Stimulated activated naive CD4-positive, alpha-beta T cell treated with Interleukin-2 at 50 U/mL for 16 hours (primary cell): Measurements from ENCODE around the gene LCN12.

ENCODE experiments used
- DNase-seq: peaks from one replicate; lab custom pipeline; 2025; lab: John Stamatoyannopoulos, UW

LCN12 gene

GRCh38 chr9:136951541-136952320 is at the start of gene LCN12:
TSS of gene LCN12 (plus strand) at chr9:136952273. CDS start at chr9:136952328, 55 bp downstream.
- DNase-seq: no peak

- DNase-seq: no peak
These were observed 49.0 kb upstream of the LCN12 start for GRCh38 chr9:136903041-136903554.

GRCh38 chr9:136906266-136906665 is 45.8 kb upstream of the LCN12 start:
- no peak for DNase-seq

GRCh38 chr9:136907011-136907914 is 44.8 kb upstream of the LCN12 start:
- no peak for DNase-seq

- DNase-seq: no peak
These were observed 41.7 kb upstream of the LCN12 start for GRCh38 chr9:136910197-136910900.

GRCh38 chr9:136910901-136911245 is 41.2 kb upstream of the LCN12 start:
- no peak for DNase-seq

- DNase-seq: no peak
These were observed 38.2 kb upstream of the LCN12 start for GRCh38 chr9:136913701-136914438.

GRCh38 chr9:136915632-136916329 is 36.3 kb upstream of the LCN12 start:
- DNase-seq: no peak

- no peak for DNase-seq
These were observed 35.5 kb upstream of the LCN12 start for GRCh38 chr9:136916330-136917184.

- no peak for DNase-seq
These were observed 34.2 kb upstream of the LCN12 start for GRCh38 chr9:136917902-136918301.

- no peak for DNase-seq
These were observed 32.0 kb upstream of the LCN12 start for GRCh38 chr9:136920069-136920468.

GRCh38 chr9:136920734-136921231 is 31.3 kb upstream of the LCN12 start:
- DNase-seq: no peak

- DNase-seq: no peak
These were observed 30.8 kb upstream of the LCN12 start for GRCh38 chr9:136921307-136921706.

- DNase-seq: no peak
These were observed 30.4 kb upstream of the LCN12 start for GRCh38 chr9:136921718-136922117.

GRCh38 chr9:136922540-136922939 is 29.5 kb upstream of the LCN12 start:
- no peak for DNase-seq

GRCh38 chr9:136923881-136924280 is 28.2 kb upstream of the LCN12 start:
- no peak for DNase-seq

GRCh38 chr9:136925414-136926153 is 26.5 kb upstream of the LCN12 start:
- no peak for DNase-seq

GRCh38 chr9:136926154-136926704 is 25.8 kb upstream of the LCN12 start:
- no peak for DNase-seq

- DNase-seq: no peak
These were observed 25.3 kb upstream of the LCN12 start for GRCh38 chr9:136926749-136927148.
